HEK293 (cell line): ENCODE results near the gene SUN5.

Source experiments
- CTCF ChIA-PET: fragments of 350-600 bp; formaldehyde crosslinking; extraction: SDS; loops from one replicate; lab custom pipeline; 2021; ENCODE audit warnings: antibody characterized with exemption; lab: Yijun Ruan, JAX
- POLR2A ChIA-PET: fragments of 300-600 bp; formaldehyde crosslinking; extraction: SDS; loops from one replicate; lab custom pipeline; 2020; ENCODE audit warnings: antibody characterized with exemption, inconsistent platforms; lab: Yijun Ruan, JAX
- H3K27ac ChIP-seq: fragments of 200-500 bp; sonication (Bioruptor generic); 2 replicates; pipeline ENCODE4 v1.5.1; 2014; ENCODE audit warnings: low read depth, low read length, control low read depth, inconsistent platforms; ENCODE audit errors: extremely low read depth
- H3K36me3 ChIP-seq, 2 experiments: fragments of 200-500 bp in 1 of 2; sonication (Bioruptor generic) in 1 of 2; 1 replicate in 1 of 2; 2 replicates in 1 of 2; pipeline ENCODE4 v1.5.1; 2014 to 2017; ENCODE audit warnings: inconsistent platforms in 2 of 2, low read length in 2 of 2; ENCODE audit not compliant: control insufficient read depth in 2 of 2, insufficient read depth in 1 of 2
- H3K4me1 ChIP-seq: fragments of 200-500 bp; sonication (Bioruptor generic); 2 replicates; pipeline ENCODE4 v1.5.1; 2014; ENCODE audit warnings: mild to moderate bottlenecking, low read length, inconsistent platforms; ENCODE audit not compliant: control insufficient read depth, insufficient read depth
- H3K4me3 ChIP-seq: 2 replicates; pipeline ENCODE4 v1.5.1; 2011; ENCODE audit warnings: low read depth, mild to moderate bottlenecking, control low read depth, low read length, moderate library complexity
- H3K9me3 ChIP-seq: fragments of 200-500 bp; sonication (Bioruptor generic); 2 replicates; pipeline ENCODE4 v1.5.1; 2014; ENCODE audit warnings: low read depth, low read length, inconsistent platforms; ENCODE audit not compliant: control insufficient read depth, insufficient read depth
- EGR2 ChIP-seq: fragments of 450-650 bp; formaldehyde crosslinking; IDR thresholded peaks from 2 replicates; pipeline ENCODE4 v1.5.1; 2016; ENCODE audit warnings: low read depth, missing biosample characterization, missing genetic modification characterization
- ELK4 ChIP-seq: IDR thresholded peaks from 2 replicates; pipeline ENCODE4 v1.6.1; 2011; ENCODE audit warnings: mild to moderate bottlenecking, low read depth, low read length, borderline replicate concordance
- FEZF1 ChIP-seq: fragments of 450-650 bp; formaldehyde crosslinking; IDR thresholded peaks from 2 replicates; pipeline ENCODE4 v1.5.1; 2016; ENCODE audit warnings: missing biosample characterization, missing genetic modification characterization
- MZF1 ChIP-seq: fragments of 450-650 bp; formaldehyde crosslinking; IDR thresholded peaks from 2 replicates; pipeline ENCODE4 v1.5.1; 2017; ENCODE audit warnings: missing biosample characterization, missing genetic modification characterization, borderline replicate concordance
- OSR2 ChIP-seq: fragments of 450-650 bp; formaldehyde crosslinking; IDR thresholded peaks from 2 replicates; pipeline ENCODE4 v1.5.1; 2016; ENCODE audit warnings: missing biosample characterization, missing genetic modification characterization
- PRDM6 ChIP-seq: fragments of 450-650 bp; formaldehyde crosslinking; IDR thresholded peaks from 2 replicates; pipeline ENCODE4 v1.5.1; 2017; ENCODE audit warnings: missing biosample characterization, missing genetic modification characterization
- RBAK ChIP-seq: fragments of 450-650 bp; formaldehyde crosslinking; IDR thresholded peaks from 2 replicates; pipeline ENCODE4 v1.5.1; 2016; ENCODE audit warnings: missing biosample characterization, missing genetic modification characterization
- SETDB1 ChIP-seq: IDR thresholded peaks from one replicate; pipeline ENCODE4 v1.6.1; 2017; ENCODE audit warnings: mild to moderate bottlenecking, low read length, moderate library complexity, mixed read lengths; ENCODE audit not compliant: insufficient read length
- WT1 ChIP-seq: fragments of 450-650 bp; formaldehyde crosslinking; IDR thresholded peaks from 2 replicates; pipeline ENCODE4 v1.5.1; 2016; ENCODE audit warnings: missing biosample characterization, missing genetic modification characterization
- ZBTB10 ChIP-seq: fragments of 450-650 bp; formaldehyde crosslinking; IDR thresholded peaks from 2 replicates; pipeline ENCODE4 v1.5.1; 2016; ENCODE audit warnings: missing biosample characterization, missing genetic modification characterization
- ZBTB48 ChIP-seq: fragments of 450-650 bp; formaldehyde crosslinking; IDR thresholded peaks from 2 replicates; pipeline ENCODE4 v1.5.1; 2016; ENCODE audit warnings: missing biosample characterization, missing genetic modification characterization
- ZBTB8A ChIP-seq: fragments of 450-650 bp; formaldehyde crosslinking; IDR thresholded peaks from 2 replicates; pipeline ENCODE4 v1.5.1; 2016; ENCODE audit warnings: missing biosample characterization, missing genetic modification characterization
- ZFHX2 ChIP-seq: fragments of 450-650 bp; formaldehyde crosslinking; conservative IDR thresholded peaks from 2 replicates; pipeline ENCODE4 v1.5.1; 2016; ENCODE audit warnings: missing biosample characterization, missing genetic modification characterization
- ZFP37 ChIP-seq: fragments of 450-650 bp; formaldehyde crosslinking; IDR thresholded peaks from 2 replicates; pipeline ENCODE4 v1.5.1; 2016; ENCODE audit warnings: missing biosample characterization, missing genetic modification characterization
- ZNF211 ChIP-seq: fragments of 450-650 bp; formaldehyde crosslinking; IDR thresholded peaks from 2 replicates; pipeline ENCODE4 v1.5.1; 2016; ENCODE audit warnings: low read depth, missing biosample characterization, missing genetic modification characterization
- ZNF311 ChIP-seq: fragments of 450-650 bp; formaldehyde crosslinking; IDR thresholded peaks from 2 replicates; pipeline ENCODE4 v1.5.1; 2017; ENCODE audit warnings: missing biosample characterization, missing genetic modification characterization, borderline replicate concordance
- ZNF324 ChIP-seq: fragments of 450-650 bp; formaldehyde crosslinking; IDR thresholded peaks from 2 replicates; pipeline ENCODE4 v1.5.1; 2016; ENCODE audit warnings: missing biosample characterization, missing genetic modification characterization
- ZNF394 ChIP-seq: fragments of 450-650 bp; formaldehyde crosslinking; IDR thresholded peaks from 2 replicates; pipeline ENCODE4 v1.5.1; 2016; ENCODE audit warnings: missing biosample characterization, missing genetic modification characterization, mild to moderate bottlenecking, moderate library complexity, borderline replicate concordance
- ZNF416 ChIP-seq: fragments of 450-650 bp; formaldehyde crosslinking; IDR thresholded peaks from 2 replicates; pipeline ENCODE4 v1.5.1; 2016; ENCODE audit warnings: missing biosample characterization, missing genetic modification characterization
- ZNF791 ChIP-seq: fragments of 450-650 bp; formaldehyde crosslinking; IDR thresholded peaks from 2 replicates; pipeline ENCODE4 v1.5.1; 2016; ENCODE audit warnings: missing biosample characterization, missing genetic modification characterization

SUN5 gene

DNA sequence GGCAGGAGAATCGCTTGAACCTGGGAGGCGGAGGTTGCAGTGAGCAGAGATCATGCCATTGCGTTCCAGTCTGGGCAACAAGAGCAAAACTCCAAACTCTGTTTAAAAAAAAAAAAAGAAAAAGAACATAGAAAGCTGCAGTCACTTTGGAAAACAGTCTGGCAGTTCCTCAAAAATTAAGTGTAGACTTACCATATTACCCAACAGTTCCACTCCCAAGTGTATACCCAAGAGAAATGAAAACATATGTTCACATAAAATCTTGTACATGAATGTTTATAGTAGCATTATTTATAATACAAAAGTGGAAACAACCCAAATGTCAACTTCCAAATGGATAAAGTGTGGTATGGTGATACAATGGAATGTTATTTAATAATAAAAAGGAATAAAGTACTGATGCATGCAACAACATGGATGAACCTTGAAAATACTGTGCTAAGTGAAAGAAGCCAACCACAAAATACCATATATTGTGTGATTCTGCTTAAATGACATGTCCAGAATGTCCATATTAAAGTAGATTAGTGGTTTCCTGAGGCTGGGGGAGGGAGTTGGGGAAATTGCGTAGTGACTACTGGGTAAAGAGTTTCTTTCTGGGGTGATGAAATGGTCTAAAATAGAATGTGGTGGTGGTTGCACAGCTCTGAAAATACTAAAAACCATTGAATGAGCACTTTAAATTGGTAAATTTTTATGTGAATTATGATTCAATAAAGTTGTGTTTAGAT lies 62.9 kb downstream of the SUN5 start:
- Histone ChIP-seq H3K4me3 (no peak overlapping the region), H3K9me3 (no peaks in the 10 kb centered on the region), H3K36me3 (no peaks in the 10 kb centered on the region), H3K27ac (no peak overlapping the region), H3K4me1 (no peaks in the 10 kb centered on the region)
- POLR2A ChIA-PET = no interaction called here
- TF ChIP-seq RBAK (tag by site-specific recombination) (no peak), ZFP37 (tag by site-specific recombination) (no peak), SETDB1 (peak; percentile 27)
- CTCF ChIA-PET = interaction anchor here (0.6 kb wide), 1 partner anchor 9 kb away, joined by 3 read pairs; no protein-coding TSS in a partner anchor

GRCh38 chr20:32934580-32934979 lies 69.7 kb downstream of the SUN5 start:
- Histone ChIP-seq H3K4me1 (no peaks in the 10 kb centered on the region), H3K36me3 (no peaks in the 10 kb centered on the region), H3K4me3 (no peak overlapping the region), H3K27ac (no peak overlapping the region), H3K9me3 (no peaks in the 10 kb centered on the region)
- ChIA-PET CTCF (no interaction called here), POLR2A (no interaction called here)
- peak; percentile 28; the same call in 1 of the 2 replicates for TF ChIP-seq EGR2 (tag by site-specific recombination)
- no peak for TF ChIP-seq OSR2 (tag by site-specific recombination)
- no peak for TF ChIP-seq SETDB1
- no peak for TF ChIP-seq FEZF1
- no peak for TF ChIP-seq ZBTB8A
- TF ChIP-seq ZNF416 (tag by site-specific recombination) = no peak
- TF ChIP-seq ZBTB10 (tag by site-specific recombination) = no peak
- no peak for TF ChIP-seq ZNF791 (tag by site-specific recombination)
- TF ChIP-seq ZNF324 (tag by site-specific recombination) = no peak
- no peak for TF ChIP-seq ZNF394 (tag by site-specific recombination)
- 0 out of 2 replicates have a peak, but pooled peaks have one; percentile 7 for TF ChIP-seq ZFHX2 (tag by site-specific recombination)
- no peak for TF ChIP-seq ZBTB48
- no peak for TF ChIP-seq MZF1 (tag by site-specific recombination)
- TF ChIP-seq WT1 = no peak
- no peak for TF ChIP-seq ZNF211 (tag by site-specific recombination)
- TF ChIP-seq ZNF311 (tag by site-specific recombination) = no peak
- no peak for TF ChIP-seq PRDM6 (tag by site-specific recombination)
- no peak for TF ChIP-seq ELK4
